ENCODE measurements around the gene USP46.

Gene USP46

DNA sequence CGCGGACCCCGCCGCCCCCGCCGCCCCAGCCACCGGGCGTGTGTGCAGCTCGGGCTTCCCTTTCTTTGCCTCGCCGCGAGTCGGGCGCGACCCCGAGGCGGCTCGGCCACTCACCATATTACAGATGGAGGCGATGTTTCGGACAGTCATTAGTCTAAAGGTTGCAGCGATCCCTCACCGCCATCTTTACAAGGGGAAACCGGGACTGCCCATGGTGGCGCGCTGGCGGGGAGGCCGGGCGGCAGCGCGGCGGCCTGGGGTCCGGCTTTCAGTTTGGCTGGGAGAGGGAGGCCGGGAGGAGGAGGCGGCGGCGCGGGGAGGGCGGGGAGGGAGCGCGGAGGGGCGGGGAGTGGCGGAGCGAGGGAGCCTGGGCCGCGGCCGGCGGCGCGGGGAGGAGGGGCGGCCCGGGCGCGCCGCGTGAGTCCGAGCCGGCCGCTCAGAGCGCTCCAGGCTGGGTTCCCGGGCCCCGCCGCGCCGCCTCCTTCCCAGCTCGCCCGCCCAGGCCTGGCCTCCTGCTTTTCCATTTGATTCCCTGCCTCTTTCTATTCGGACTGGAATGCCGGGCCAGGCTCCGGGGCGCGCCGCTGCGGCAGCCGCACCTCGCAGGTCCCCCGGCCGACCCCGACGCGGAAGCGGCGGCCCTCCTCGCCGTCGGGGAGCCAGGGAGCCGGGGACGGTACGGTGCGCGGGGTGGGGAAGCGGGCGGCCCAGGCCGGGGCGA is at the start of gene USP46:
Gene USP46, minus strand, starts transcription at position 301 of the 721 bp plus-strand sequence. Its CDS starts 151 bp downstream, at position 150.
- DNase-seq = peak; percentile 74

DNA sequence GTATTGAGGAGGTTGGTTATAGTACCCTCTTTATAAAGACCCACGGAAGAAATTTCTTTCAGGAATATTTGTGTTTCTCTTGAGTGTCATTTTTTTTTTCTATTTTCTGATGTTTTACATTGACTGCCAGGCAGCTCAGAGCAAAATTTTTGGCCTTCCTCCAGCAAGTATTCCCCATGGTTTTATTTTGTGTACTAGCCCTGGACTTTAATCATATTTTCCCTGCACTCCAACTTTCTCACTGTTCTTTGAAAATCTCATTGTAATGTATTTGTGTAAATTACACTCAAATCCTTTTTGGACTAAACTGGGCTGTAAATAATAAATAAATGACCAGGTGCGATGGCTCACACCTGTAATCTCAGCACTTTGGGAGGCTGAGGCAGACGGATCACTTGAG is 45.6 kb upstream of the USP46 start:
- DNase-seq = no peak

DNA sequence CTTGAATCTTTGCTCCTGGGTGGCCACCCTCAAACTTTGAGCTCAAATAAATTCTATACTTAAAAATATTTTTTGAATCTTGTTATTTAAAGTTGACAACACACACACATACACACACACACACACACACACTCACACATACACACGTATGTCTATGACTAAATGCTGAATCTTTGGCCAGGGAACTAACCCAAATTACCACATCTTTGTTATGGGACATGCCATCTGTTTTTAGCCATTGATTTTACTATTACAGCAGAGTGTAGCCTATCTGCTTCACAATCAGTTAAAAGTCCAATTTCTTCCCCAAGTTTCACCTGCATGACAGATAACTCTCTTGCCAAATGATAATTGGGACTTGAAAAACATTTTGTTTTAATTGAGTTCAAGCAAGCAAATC is 45.0 kb upstream of the USP46 start:
- no peak for DNase-seq

GRCh38 chr4:52701207-52701606 is 42.1 kb upstream of the USP46 start:
- no peak for DNase-seq

GRCh38 chr4:52694936-52695335 is 35.8 kb upstream of the USP46 start:
- DNase-seq = no peak

DNA sequence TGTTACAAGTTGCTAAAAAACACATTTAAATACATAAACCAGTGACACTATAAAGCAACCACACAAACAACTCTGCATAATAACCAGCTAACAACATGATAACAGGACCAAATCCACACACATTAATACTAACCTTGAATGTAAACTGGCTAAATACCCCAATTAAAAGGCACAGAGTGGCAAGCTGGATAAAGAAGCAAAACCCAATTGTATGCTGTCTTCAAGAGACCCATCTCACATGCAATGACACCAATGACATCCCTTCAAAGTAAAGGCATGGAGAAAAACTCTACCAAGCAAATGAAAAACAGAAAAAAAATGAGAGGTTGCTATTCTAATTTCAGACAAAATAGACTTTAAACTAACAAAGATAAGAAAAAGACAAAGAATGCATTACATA is 34.4 kb upstream of the USP46 start:
- no peak for DNase-seq

DNA sequence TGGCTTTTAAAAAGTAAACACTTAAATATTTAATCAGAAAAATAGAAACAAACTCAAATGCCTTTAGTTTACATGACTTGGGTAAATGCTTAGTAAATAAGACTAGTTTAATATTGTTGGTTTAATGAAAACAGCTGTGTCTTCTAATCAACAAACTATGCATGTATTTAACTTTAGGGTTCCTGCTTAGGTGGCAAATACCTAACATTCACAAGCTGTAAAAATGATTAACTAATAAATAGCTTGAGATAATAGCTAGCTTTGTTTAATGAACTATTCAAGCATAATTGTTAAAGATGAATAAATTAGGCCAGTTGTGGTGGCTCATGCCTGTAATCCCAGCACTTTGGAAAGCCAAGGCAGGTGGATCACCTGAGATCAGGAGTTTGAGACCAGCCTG is 30.0 kb upstream of the USP46 start:
- DNase-seq = no peak

DNA sequence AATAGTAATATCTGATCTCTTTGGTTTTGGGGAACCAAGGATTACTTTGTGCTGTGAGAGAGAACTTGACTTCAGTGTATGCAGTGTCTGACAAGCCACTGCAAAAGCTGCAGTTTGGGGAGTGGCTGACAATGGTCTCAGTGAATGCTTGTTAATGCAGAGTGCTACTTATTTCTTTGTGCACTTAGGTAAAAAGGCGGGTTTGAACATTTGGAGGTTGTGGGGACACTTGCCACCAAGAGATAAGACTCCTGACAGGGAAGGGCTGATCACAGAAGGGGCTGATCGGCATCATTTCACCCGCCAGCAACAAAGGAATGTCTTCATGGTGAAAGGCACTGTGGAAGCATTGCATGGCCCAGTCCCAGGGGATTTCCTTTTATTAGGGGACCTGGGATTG is 28.6 kb upstream of the USP46 start:
- no peak for DNase-seq

GRCh38 chr4:52685316-52685715 is 26.2 kb upstream of the USP46 start:
- no peak for DNase-seq

GRCh38 chr4:52684896-52685295 is 25.8 kb upstream of the USP46 start:
- no peak for DNase-seq

- DNase-seq = no peak
These were observed 21.3 kb upstream of the USP46 start for GRCh38 chr4:52680381-52680780.

- no peak for DNase-seq
These were observed 17.4 kb upstream of the USP46 start for GRCh38 chr4:52676536-52676935.

DNA sequence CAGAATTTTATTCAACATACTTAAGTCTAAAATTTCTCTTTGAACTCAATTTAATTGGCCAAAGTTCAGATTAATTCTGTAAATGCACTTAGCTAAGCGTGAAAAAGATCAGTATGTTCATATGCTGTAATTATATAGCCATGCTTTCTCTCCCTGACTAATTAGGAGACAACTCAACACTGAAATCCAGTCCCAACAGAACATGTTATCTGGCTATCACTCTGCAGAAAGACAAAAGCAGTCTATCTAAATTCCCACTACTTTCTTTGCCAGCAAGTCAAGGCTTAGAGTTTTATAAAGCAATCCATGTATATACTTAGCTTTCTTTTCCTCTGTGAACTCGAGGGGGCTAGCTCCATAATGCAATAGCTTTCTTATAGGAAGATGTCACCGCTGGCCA is 16.0 kb upstream of the USP46 start:
- no peak for DNase-seq

GRCh38 chr4:52670739-52671138 is 11.6 kb upstream of the USP46 start:
- no peak for DNase-seq

- DNase-seq = no peak
These were observed 11.0 kb upstream of the USP46 start for GRCh38 chr4:52670121-52670520.

- DNase-seq = no peak
These were observed 6.5 kb upstream of the USP46 start for GRCh38 chr4:52665592-52665991.

DNA sequence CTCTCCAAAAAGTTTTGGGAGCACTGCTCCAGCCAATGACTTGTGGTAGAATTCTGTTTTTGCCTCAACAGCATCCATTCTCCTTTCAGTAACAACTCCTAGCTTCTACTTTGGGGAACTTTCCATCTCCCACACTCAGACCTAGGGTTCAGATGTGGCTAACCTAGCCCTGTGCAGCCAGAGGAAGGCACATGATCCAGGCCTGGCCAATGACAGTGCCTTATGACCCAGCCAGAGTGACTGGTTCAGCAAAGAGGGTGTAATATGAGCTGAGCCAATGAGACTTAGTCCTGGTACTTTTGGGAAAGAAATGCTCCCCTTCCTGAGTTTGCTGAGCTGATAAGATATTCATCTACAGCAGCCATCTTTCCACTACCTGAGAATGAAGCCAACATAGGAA is 5.4 kb upstream of the USP46 start:
- DNase-seq = no peak

GRCh38 chr4:52661966-52662690 is 3.0 kb upstream of the USP46 start:
- no peak for DNase-seq

- no peak for DNase-seq
These were observed 1.5 kb upstream of the USP46 start for GRCh38 chr4:52660643-52661042.

GRCh38 chr4:52659722-52660261 is 691 bp upstream of the USP46 start:
- DNase-seq = peak; percentile 38

GRCh38 chr4:52658641-52659000 is 480 bp downstream of the USP46 start:
- DNase-seq = no peak

DNA sequence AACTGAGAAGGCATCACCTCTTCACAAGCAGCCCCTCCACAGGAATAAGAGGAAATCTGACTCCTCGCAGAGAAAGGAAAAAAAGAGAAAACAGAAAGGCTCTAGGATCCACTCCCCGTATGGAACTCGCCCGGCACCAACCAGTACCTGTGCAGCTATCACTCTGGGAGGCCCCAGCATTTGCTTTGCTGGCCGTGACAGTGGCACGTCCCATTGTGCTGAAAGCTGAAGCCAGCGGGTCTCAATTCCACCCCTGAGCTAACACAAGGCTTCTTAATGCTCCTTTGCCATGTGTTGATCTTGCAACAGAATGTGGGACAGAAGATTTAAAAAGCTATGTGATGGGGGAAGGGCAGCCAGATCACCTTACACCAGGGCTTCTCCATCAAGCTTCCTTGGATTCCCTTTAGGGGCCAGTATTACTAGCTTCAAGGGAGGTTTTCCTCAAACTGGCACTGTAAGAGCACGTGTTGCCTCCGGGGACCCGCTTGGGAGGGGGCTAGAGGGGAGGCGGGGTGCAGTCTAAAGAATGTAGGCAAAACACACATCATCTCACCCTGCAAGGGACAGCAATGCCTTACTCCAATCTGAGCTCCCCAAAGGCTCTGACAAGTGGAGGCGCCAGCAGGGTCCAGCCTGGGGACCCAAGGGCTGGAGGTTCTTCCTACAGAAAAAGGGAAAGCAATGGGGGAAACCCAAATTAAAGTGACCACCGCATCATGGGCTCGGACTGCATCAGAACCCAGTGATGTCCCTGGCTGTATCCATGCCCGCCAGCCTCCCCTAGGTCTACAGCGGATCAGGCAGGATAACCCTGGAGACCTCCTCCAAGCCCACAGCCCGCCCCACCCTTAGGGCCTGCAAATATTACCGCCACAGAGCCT is 1.2 kb downstream of the USP46 start:
- DNase-seq = no peak

- DNase-seq = no peak
These were observed 1.8 kb downstream of the USP46 start for GRCh38 chr4:52657292-52657617.

GRCh38 chr4:52655506-52655905 is 3.6 kb downstream of the USP46 start:
- DNase-seq = no peak
